SK-N-SH treated with all-trans-retinoic acid at 6 μM for 48 hours (cell line): ENCODE data around the gene SCAF11.

Source experiments
- PPARA ChIP-seq: fragments of 250-450 bp; sonication (Bioruptor Pico); IDR thresholded peaks from 2 replicates; pipeline ENCODE4 v1.5.0; 2020; ENCODE audit warnings: mild to moderate bottlenecking, borderline replicate concordance
- ZFP3 ChIP-seq: fragments of 250-450 bp; sonication (Bioruptor Pico); IDR thresholded peaks from 2 replicates; pipeline ENCODE4 v1.5.0; 2020; ENCODE audit warnings: mild to moderate bottlenecking, moderate library complexity
- ZNF70 ChIP-seq: fragments of 450-650 bp; formaldehyde crosslinking; IDR thresholded peaks from 2 replicates; pipeline ENCODE4 v1.5.0; 2020; ENCODE audit warnings: mild to moderate bottlenecking, moderate library complexity
- TF ChIP-seq, protein P1 (sequence below): fragments of 250-450 bp; sonication (Bioruptor Pico); IDR thresholded peaks from 2 replicates; pipeline ENCODE4 v1.5.1; 2020; ENCODE audit warnings: low read depth, mild to moderate bottlenecking, moderate library complexity

DNA sequence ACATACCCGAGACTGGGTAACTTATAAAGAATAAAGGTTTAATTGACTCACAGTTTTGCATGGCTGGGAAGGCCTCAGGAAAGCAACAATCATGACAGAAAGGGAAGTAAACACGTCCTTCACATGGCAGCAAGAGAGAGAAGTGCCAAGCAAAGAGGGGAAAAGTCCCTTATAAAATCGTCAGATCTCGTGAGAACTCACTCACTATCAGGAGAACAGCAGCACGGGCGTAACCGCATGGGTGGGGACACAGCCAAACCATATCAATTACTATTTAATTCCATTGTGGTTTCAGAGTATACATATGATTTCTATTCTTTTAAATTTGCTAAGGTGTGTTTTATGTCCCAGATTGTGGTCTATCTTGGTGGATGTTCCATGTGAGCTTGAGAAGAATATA lies 117.9 kb downstream of the SCAF11 start:
- TF ChIP-seq, protein P1, sequence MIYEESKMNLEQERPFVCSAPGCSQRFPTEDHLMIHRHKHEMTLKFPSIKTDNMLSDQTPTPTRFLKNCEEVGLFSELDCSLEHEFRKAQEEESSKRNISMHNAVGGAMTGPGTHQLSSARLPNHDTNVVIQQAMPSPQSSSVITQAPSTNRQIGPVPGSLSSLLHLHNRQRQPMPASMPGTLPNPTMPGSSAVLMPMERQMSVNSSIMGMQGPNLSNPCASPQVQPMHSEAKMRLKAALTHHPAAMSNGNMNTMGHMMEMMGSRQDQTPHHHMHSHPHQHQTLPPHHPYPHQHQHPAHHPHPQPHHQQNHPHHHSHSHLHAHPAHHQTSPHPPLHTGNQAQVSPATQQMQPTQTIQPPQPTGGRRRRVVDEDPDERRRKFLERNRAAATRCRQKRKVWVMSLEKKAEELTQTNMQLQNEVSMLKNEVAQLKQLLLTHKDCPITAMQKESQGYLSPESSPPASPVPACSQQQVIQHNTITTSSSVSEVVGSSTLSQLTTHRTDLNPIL (CRISPR knock-in tag) = no peak
- TF ChIP-seq ZFP3 (CRISPR knock-in tag) (no peak), PPARA (CRISPR knock-in tag) (no peak), ZNF70 (CRISPR knock-in tag) (no peak)
